ENCODE measurements around the gene KLHL26. TPM values are rescaled to one million over a fixed set of nuclear protein-coding genes. Genes with fewer than 3 reads are reported as not detected.
"Not testable (repeated sequence)": the region's sequence is repeated elsewhere in the genome, so short reads cannot be mapped to it uniquely, and the experiment has no call there.

KLHL26 gene
- total RNA-seq, 4 donors from 2014 or later, result 1.6 to 6.6 (median 3.4) TPM

- WGBS, 2 donors, result 50 to 80% methylated on average over 1 to 10 of the region's 21 CpGs
- peaks cover 0 to 6% (median 0%) of the 10 kb centered on the region in 3 donors for H3K36me3 ChIP-seq
- H3K4me1 ChIP-seq, result peaks cover 12 to 20% (median 19%) of the 10 kb centered on the region in 3 donors
- peaks cover 0 to 62% (median 0%) of the 10 kb centered on the region in 4 donors for H3K27me3 ChIP-seq
- DNase-seq, result no peak
- no peak for TF ChIP-seq CTCF (IDR thresholded peaks at IDR 0.05)
- no peak for TF ChIP-seq POLR2A (IDR thresholded peaks at IDR 0.05)
- no peak overlapping the region for H3K4me3 ChIP-seq
- intact Hi-C loops (cut with DNase I), result loop anchor here (10.0 kb wide), 1 partner anchor 78 kb away; no protein-coding TSS in a partner anchor
- no peak overlapping the region for H3K27ac ChIP-seq
- no peaks in the 10 kb centered on the region for H3K9me3 ChIP-seq
Observed at GRCh38 chr19:18596752-18597157, 40.1 kb upstream of the KLHL26 start.

GRCh38 chr19:18597809-18598660 lies 38.8 kb upstream of the KLHL26 start:
- intact Hi-C loops (cut with DNase I), result loop anchor here (10.0 kb wide), 1 partner anchor 77 kb away; no protein-coding TSS in a partner anchor
- WGBS, 2 donors, result 68 to 74% methylated on average over 9 to 12 of the region's 25 CpGs
- Histone ChIP-seq H3K4me1 (peaks cover 12 to 20% (median 19%) of the 10 kb centered on the region in 3 donors), H3K9me3 (no peaks in the 10 kb centered on the region), H3K27me3 (peaks cover 0 to 75% (median 0%) of the 10 kb centered on the region in 4 donors), H3K27ac (no peak overlapping the region), H3K4me3 (no peak overlapping the region), H3K36me3 (no peaks in the 10 kb centered on the region)
- TF ChIP-seq CTCF (IDR thresholded peaks at IDR 0.05) (no peak), POLR2A (IDR thresholded peaks at IDR 0.05) (no peak)
- DNase-seq, result no peak

- no peaks in the 10 kb centered on the region for H3K36me3 ChIP-seq
- no peaks in the 10 kb centered on the region for H3K9me3 ChIP-seq
- H3K27me3 ChIP-seq, result peaks cover 0 to 88% (median 0%) of the 10 kb centered on the region in 4 donors
- no peak for DNase-seq
- H3K4me3 ChIP-seq, result no peak overlapping the region
- intact Hi-C loops (cut with DNase I), result loop anchor here (10.0 kb wide), 1 partner anchor 75 kb away; no protein-coding TSS in a partner anchor
- TF ChIP-seq CTCF (IDR thresholded peaks at IDR 0.05) (no peak), POLR2A (IDR thresholded peaks at IDR 0.05) (no peak)
- WGBS, 2 donors, result 92% methylated on average over 5 of the region's 20 CpGs; no CpG with 5 or more reads in 1 of the 2 donors
- H3K4me1 ChIP-seq, result peaks cover 8 to 23% (median 15%) of the 10 kb centered on the region in 3 donors
- no peak overlapping the region for H3K27ac ChIP-seq
Observed at GRCh38 chr19:18599485-18599884, 37.3 kb upstream of the KLHL26 start.

GRCh38 chr19:18600692-18601397 lies 36.0 kb upstream of the KLHL26 start:
- DNase-seq; H3K4me3 ChIP-seq; H3K36me3 ChIP-seq; H3K9me3 ChIP-seq; H3K27ac ChIP-seq; intact Hi-C loops (cut with DNase I): not testable (repeated sequence)
- 88 to 90% methylated on average over 15 of the region's 15 CpGs for WGBS, 2 donors
- Histone ChIP-seq H3K4me1 (peaks cover 4 to 25% (median 5%) of the 10 kb centered on the region in 3 donors), H3K27me3 (peaks cover 0 to 88% (median under 1%) of the 10 kb centered on the region in 4 donors)

GRCh38 chr19:18601875-18602274 lies 35.0 kb upstream of the KLHL26 start:
- Histone ChIP-seq H3K27ac (no peak overlapping the region), H3K4me1 (peaks cover 5 to 32% (median 10%) of the 10 kb centered on the region in 3 donors), H3K36me3 (no peaks in the 10 kb centered on the region), H3K9me3 (no peaks in the 10 kb centered on the region), H3K4me3 (no peak overlapping the region), H3K27me3 (peaks cover 0 to 90% (median 2%) of the 10 kb centered on the region in 4 donors)
- 72 to 79% methylated on average over 4 of the region's 4 CpGs for WGBS, 2 donors
- intact Hi-C loops (cut with DNase I), result no loop called here
- DNase-seq, result no peak
- TF ChIP-seq CTCF (IDR thresholded peaks at IDR 0.05) (no peak), POLR2A (IDR thresholded peaks at IDR 0.05) (no peak)
